GM21515 (cell line): ENCODE measurements around the gene DHCR24.

Source experiments
- ATAC-seq: cut with Tn5 transposase; IDR thresholded peaks from one replicate; pipeline ENCODE4 v1.9.1; 2021; ENCODE audit not compliant: unreplicated experiment

The DHCR24 gene

DNA sequence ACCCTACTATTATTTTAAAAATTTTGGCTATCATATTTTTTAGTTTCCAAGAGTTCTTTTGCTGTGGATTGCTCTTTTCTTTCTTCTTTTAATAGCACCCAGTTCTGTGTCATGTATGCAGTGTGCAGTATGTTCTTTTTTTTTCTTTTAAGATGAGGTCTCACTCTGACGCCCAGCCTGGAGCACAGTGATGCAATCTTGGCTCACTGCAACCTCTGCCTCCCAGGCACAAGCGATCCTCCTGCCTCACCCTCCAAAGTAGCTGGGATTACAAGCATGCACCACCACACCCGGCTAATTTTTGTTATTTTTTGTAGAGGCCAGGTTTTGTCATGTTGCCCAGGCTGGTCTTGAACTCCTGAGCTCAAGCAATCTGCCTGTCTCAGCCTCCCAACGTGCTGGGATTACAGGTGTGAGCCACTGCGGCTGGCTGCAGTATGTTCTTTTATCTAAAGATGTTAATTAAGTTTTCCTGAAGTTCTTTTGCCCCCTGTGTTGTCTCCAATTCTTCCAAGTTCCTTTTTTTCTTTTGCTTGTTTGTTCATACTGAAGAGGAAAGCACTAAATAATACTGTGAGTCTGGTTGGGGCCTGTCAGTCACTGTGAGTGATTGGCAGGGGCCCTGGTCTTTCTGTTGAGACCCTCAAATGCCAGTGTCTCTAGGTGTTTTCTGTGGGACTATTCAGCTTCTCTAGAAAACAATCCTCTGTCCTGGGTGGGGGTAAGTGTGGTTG is 68.4 kb downstream of the DHCR24 start:
- ATAC-seq = no peak

DNA sequence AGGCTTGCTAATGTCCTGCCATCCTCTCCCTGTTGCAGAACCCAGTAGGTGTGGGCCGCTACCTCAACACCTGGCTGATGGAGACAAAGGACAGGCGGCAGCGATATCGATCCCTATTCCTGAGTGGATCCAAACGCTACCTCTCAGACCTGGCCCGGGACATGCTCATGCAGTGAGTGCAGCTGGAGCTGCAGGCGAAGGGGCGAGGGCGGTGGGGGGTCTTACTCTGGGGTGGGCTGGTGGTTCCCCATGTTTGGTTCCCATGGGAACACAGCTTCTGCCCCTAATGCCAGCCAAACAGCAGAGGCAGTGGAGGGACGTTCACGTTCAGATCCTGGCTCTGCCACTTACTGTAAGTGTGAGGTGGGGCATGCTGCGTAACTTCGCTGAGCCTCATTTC is 70.0 kb downstream of the DHCR24 start:
- ATAC-seq = no peak

DNA sequence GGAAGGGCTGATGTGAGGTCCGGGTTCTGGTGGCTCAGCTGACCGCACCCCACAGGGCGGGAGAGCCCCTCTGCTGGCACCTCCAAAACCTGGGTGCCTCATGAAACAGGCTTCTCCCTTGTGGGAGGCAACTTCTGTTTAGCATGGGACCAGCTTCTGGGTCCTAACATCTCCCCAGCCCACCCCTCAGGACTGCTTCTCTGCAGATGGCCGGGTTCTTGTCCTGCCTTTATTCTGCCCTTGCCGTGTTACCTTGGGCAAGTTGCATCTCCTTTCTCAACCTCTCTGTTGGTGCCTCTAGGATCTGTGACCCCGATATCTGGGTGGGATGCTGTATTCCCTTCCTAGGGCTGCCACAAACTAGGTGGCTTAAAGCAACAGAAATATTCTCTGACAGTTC is 70.9 kb downstream of the DHCR24 start:
- ATAC-seq = no peak

DNA sequence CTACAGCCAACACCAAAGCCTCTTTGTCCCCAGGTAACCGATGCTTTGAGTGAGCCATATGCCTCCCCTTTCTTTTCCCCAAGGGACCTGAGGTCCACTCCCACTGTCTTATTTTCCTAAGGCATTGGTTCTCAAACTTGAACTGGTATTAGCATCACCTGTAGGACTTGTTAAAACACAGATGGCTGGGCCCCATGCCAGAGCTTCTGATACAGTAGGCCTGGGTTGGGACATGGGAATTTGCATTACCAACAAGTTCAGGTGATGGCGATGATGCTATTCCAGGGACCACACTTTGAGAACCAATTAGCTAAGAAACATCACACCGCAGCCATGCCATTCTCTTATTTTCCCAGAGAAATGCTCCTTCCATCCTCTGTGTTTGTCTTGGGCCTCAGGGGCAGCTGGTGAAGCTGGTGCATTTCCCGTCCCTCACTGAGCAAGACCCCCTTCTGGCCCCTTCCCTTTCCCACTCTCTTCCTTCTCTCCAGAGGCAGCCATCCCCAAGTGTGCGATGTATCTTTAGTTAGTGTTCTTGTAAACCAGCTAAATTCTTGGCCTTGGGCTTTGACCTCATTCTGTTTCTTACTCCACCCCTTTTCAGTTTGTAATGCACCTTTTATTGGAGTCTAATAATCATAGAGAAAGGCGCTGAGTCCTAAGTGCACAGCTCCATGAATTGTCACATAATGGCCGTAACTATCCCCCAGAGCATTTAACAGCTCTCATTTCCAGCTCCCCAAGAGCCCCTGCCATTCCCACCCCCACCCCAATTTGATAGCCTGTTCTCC is 71.7 kb downstream of the DHCR24 start:
- ATAC-seq = no peak

DNA sequence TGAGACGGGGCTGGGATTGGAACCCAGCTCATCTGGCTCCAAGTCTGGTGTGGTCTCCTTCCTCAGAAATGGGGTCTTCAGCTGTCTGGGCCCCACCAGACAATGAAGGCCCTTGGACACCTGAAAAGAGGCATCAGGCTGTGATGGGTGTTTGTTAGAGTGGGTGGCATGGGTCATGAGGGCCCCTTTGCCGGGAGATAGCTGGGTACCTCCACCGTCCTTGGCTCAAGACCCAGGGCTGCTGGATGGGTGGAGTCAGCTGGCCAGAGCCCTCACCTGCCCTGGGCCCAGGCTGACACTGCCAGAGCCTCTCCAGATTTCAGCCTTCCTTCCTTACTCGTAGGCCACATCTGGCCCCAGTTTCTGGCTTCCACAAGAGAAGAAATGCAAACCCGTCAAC is 72.4 kb downstream of the DHCR24 start:
- no peak for ATAC-seq

DNA sequence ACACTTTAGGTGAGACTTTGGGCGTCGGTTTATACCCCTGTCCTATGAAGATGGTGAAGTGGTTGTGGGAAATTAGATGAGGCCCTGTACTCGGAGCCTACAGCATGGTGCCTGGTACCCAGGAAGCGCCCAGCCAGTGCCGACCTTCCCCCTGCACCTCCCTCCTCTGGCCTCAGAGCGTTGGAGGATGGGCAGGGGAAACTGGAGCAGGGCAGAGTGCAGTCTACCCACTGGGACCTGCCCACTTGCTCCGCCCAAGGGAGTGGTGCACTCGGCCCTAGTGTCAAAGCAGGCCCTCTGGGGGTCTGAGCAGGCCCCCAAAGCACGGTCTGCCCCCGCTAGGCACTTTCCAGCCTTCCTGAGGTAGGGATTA is 72.9 kb downstream of the DHCR24 start:
- no peak for ATAC-seq

DNA sequence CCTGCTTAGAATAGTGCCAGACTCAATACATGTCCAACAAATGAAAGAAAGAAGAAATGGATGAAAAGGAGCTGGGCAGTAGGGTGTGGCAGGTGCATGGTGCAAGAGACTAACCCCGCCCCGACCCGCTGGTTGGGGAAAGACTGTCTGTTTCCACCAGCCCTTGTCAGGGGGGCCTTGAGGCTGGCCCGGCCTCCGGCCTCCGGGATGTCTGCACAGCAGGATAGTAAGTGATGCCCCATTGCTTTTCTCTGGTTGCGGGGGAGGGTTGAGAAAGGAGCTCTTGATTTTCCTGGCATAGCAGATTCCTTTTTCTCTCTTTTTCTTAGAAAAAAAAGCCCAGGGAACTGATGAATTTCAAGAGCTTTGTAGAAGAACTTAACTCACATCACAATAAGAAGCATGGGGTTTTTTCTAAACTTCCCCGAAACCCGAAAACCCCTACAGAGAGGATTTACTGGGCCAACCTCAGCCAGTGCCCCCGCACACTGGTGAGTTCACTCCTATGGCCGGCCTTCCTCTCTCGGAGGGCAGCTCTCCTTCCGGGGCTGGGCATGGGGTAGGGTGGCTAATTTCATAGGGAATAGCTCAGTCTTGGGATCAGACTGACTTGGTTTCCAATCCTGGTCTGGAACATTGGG is 73.4 kb downstream of the DHCR24 start:
- ATAC-seq = no peak

DNA sequence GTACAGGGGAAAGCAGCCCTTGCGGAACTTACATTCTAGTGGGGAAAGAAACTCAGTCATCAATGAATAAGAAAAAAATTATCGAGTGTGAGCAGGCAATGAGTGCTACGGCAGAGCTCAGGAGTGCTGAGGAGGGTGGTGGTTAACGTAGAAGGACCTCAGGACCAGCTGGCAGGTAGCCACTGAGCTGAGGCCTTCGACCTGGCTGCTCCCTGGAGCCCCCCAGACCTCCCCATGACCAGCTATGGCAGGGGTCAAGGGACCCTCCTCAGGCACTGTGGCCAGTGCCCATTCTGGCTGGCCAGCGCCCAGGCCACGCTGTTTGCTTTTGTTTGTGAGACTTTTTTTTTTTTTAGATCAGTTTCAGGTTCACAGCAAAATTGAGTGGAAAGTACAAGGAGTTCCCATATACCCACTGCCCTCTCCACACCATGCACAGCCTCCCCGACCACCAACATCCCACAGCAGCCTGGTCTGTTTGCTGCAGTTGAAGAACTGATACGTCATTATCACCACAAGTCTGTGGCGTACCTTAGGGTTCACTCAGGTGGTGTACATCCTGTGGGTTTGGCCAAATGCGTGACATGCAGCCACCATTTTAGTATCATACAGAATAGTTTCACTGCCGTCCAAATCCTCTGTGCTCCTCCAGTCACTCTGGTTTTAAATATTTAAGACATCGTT is 74.1 kb downstream of the DHCR24 start:
- peak; percentile 41 for ATAC-seq

DNA sequence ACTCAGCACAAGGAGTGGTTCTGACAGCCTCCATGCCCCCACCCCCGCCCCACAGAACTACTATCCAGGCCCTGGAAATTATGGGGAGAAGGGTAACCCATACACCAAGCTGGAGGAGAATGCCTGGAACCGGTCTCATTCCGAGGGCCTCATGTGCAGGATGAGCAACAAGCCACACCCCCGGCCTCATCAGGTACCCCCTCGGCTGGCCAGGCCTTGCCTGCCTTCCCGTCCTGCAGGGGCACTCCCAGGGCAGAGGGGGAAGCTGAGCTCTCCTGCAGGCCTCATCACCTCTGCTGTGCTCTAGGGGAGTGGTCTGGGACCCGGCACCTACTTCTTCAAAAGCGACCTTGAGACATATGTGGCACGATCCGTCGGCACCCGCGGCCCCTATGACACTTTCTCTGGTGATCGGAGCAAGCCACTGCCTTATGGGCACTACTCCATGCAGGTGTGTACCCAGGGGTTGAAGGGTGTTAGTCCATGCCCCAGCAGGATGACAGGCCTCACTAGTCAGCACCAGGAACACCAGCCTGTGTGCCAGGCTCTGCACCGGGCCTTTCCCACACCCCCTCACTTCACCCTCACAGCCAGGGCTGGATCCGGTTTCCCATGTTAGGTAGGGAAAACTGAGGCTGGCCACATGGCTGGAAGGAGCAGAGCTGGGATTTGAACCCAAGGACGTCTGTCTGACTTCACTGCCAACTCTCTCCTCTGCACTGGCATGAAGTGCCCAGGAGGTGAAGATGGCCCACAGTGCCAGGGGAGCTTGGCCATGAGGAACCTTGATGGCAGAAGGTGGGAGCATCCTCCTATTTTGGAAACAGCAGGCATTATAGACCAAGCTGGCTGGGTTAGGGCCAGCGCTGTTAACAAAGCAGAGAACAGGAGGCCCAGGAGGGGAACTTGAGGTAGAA is 75.0 kb downstream of the DHCR24 start:
- no peak for ATAC-seq

DNA sequence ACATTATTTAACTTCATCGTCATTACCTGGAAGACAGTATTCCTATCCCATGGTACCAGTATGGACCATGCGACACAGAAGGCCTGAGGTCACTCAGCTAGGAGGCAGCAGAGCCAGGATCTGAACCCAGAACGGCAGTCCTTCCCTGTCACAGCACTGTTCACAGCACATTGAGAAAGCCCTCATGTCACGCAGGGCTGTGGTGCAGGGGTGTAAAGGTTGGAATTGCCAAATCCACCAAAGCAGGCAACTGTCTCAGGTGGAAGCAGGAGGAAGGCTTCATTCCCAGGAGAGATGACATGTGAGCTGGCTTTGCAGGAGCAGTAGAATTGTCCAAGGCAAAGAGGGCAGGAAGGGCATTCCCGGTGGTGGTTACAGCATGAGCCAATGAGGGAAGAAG is 75.9 kb downstream of the DHCR24 start:
- no peak for ATAC-seq

DNA sequence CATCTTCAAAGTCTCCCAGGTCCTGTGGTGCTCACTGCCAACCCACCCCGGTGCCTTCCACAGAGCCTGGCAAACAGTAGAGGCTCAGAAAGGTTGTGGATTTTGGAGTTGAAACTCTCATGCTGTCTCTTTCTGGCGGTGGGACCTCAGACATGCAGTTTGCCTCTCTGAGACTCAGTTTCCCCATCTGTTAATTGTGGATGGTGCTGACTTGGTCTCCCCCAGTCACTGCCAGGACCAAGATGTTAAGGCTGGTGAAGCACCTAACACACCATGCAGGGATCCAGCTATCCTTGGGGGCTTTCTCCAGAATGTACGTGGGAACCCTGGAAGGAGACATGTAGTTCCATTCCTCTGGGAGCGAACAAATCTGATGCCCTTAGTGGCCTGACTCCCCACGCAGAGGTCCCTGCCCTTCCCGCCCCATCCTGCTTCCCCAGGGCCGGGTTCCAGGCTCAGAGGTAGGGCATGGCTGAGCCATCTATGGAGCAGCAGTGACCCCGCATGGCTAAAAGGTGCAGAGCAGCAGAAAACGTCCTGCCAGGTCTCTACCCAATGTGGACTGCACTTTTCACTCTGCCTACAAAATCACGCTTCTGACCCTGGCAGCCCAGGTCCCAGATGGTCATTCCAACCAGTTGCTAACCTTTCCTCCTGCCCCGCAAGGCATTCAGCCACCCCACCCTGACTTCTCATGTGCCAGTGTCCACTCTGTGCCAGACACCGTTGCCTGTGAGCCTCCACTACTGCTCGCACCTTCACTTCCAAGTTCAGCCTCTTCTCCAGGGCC is 76.6 kb downstream of the DHCR24 start:
- ATAC-seq = peak; percentile 61

DNA sequence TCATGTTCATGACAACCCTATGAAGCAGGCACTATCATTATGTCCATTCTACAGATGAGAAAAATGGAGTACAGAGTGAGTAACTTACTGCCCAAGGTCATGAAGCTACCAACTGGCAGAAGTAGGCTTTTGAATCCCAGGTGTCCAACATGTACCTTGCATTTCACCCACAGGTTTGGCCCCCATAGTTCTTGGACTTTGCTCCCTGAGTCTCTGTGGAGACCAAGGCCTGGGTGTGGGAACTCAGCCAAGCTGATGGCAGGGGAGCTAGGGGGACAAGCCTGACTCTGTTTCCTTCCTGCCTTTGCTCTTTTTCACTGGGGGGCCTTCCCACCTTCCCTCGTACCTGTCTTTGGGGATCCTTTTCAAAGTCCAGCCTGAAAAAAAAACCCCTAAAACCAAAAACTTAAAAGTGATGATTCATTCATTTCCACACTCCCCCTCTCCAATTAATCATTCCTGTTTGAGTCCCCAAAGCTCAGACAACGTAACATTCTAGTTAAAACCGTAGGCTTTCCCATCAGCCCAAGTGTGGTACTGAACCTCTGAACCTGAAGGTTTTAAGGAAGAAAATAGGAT is 77.4 kb downstream of the DHCR24 start:
- ATAC-seq = no peak

DNA sequence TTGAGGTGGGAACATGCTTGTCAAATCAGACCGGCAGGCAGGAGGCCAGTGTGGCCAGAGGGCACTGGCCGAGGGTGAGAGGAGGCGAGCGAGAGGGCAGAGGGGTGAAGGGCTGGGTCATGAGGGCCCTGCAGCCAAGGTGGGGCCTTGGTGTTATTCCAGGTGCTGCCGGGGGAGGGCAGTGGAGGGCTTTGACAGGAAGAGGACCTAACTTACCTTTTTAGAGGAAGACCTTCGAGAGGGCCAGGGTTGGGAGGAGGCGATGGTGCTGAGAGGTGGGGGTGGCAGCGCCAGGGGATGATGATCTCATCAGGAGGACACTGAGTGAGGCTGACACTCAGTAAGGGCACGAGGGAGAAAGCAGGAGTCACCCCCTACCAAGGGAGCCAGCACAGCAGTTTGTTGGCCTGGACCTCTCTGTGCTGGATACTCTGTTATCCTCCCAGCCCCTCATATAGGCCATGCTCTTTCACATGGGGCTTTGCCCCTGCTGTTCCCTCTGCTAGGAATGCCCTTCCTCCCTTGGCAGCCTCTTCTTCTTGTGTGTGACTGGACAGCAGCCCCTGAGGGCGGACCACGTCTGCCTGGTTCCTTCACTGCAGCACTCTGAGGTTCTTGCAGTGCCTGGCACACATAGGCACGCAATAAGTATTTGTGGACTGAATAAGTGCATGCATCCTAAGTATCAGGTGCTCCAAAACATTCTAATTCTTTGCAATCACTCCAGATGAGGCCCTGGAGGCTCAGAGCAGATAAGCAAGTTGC is 78.4 kb downstream of the DHCR24 start:
- ATAC-seq = no peak

DNA sequence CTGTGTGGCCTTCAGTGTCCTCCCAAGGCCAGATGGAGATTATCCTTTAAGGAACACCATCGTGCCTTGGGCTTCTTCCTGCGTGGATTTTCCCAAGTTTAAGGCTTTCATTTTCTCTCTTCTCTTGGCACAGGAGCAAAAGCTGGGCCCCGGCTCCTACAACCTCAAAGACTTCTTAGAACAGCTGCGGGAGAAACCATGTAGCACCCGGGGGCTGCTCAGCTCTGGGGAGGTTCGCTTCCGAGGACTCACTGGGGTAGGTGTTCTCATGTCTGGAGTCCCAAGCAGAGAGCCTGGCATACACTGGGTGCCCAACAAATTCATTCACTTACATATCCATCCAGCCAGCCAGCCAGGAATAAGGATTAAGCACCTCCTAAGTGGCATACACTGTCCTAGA is 79.2 kb downstream of the DHCR24 start:
- ATAC-seq = no peak

DNA sequence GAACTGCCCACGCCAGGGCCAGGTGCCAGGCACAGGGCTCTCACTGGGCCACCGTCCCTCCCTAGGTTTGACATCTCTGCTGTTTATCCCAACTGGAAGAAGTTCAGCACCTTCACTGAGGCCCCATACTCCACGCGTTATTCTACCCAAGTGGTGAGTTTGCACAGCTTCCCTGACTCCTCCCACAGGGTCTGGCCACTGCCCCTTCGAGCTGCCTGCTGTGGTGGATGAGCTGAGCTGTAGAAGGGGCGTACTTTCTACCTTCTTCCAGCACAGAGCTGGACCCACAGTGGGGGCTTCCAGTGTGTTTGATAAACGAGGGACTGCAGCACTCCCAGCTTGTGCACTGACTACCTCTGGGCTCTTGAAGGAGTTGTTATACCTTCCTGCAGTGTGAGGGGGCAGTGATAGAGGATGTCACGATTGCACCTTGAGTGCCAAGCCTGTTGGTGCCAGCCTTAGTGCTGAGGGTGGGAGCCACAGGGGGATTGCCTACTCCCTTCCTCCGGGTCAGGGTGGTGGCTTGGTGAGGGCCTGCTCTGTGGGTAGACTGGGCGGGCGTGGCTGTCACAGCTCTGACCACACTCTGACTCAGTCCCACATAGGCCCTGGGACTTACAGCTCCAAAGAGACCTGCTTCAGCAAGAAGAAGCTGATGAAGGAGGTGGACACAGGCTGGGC is 79.9 kb downstream of the DHCR24 start:
- no peak for ATAC-seq

DNA sequence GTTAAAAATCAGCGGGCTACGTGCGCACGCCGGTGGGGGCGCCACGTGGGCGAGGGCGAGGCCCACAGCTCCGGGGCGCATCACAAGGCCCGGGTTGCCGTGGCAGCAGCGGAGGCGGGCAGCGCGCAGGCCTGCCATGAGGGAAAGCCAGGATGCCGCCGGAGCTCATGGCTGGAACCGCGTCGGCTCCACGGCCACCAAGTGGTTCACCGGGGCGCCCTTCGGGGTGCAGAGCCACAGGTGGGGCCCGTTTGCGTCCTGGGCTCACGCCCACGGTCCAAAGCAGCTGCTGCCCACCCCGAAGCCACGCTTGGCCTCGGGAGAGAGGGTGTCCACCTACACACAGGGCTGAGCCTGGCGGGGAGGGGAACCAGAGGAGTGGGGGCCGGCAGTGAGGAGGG is 81.0 kb downstream of the DHCR24 start:
- ATAC-seq = no peak

DNA sequence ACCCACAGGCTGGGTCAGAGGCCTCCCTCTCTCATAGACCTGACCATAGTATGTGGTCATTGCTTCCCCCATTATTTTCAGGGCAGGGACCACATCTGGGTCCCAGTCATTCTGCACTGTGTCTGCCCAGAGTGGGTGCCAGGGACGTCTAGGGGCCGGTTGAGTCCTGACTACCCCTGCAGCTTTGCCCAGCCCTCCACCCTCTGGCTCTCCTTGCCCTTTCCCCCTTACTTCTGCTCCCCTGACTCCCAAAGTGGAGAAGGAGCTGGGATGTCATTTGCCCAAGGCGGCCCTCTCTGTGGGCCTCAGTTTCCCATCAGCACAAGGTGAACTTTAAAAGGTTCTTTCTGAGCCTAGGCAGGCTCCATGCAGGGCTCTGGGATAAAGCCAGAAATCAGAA is 81.5 kb downstream of the DHCR24 start:
- no peak for ATAC-seq

DNA sequence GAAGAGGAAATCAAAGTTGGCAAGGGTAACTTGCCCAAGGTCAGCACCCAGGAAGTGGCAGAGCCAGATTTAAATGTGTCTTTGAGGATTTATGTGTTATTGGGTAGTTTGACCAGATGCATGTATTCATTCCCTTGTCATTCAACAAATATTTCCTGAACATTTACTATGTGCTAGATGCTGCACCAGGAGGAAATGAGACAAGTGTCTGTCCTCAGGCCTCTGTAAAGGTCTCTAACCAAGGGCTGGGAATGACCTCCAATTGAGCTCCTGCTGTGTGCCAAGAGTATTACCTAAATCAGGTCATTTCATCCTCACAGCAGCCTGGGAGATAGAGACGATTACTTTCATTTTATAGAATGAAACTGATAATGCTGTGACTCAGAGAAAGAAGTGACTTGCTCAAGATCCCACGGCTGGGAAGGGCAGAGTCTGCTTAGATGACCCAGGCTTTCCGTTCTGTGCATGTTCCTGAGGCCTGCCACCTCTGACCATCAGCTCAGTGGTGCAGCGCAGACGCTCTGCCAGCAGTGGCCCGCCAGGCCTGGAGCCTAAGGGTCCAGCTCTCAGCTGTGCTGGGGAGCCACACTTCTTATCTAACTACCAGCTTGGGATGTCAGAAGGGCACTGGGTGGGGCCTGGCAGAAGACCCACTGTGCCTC is 82.4 kb downstream of the DHCR24 start:
- no peak for ATAC-seq
